Prostate gland (tissue), 2 donors: ENCODE measurements around the gene HLA-DRB5.

Experiments
- POLR2AphosphoS5 ChIP-seq: sonication (generic); formaldehyde crosslinking; IDR thresholded peaks from one replicate; pipeline ENCODE4 v1.6.1; 2017; ENCODE audit warnings: antibody characterized with exemption
- TF ChIP-seq, protein P1 (sequence below), 4 experiments: fragments of 200-600 bp in 2 of 4; fragments of 450-650 bp in 2 of 4; sonication (generic) in 2 of 4; IDR thresholded peaks; 1 replicate in 3 of 4; 2 replicates in 1 of 4; pipeline ENCODE4 v1.5.1; 2016 to 2019; ENCODE audit warnings: antibody characterized with exemption in 4 of 4, mild to moderate bottlenecking in 2 of 4, moderate library complexity in 2 of 4

GRCh38 chr6:32488083-32488482 lies 42.0 kb downstream of the HLA-DRB5 start:
- no peak for TF ChIP-seq POLR2AphosphoS5
- TF ChIP-seq, protein P1, sequence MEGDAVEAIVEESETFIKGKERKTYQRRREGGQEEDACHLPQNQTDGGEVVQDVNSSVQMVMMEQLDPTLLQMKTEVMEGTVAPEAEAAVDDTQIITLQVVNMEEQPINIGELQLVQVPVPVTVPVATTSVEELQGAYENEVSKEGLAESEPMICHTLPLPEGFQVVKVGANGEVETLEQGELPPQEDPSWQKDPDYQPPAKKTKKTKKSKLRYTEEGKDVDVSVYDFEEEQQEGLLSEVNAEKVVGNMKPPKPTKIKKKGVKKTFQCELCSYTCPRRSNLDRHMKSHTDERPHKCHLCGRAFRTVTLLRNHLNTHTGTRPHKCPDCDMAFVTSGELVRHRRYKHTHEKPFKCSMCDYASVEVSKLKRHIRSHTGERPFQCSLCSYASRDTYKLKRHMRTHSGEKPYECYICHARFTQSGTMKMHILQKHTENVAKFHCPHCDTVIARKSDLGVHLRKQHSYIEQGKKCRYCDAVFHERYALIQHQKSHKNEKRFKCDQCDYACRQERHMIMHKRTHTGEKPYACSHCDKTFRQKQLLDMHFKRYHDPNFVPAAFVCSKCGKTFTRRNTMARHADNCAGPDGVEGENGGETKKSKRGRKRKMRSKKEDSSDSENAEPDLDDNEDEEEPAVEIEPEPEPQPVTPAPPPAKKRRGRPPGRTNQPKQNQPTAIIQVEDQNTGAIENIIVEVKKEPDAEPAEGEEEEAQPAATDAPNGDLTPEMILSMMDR (IDR thresholded peaks at IDR 0.05): no peak
